ENCODE results near the gene PGAP2. TPM values are rescaled to one million over a fixed set of nuclear protein-coding genes. Genes with fewer than 3 reads are reported as not detected.

The PGAP2 gene
- total RNA-seq, 1 experiment from 2014 or later, result 27.2 TPM

DNA sequence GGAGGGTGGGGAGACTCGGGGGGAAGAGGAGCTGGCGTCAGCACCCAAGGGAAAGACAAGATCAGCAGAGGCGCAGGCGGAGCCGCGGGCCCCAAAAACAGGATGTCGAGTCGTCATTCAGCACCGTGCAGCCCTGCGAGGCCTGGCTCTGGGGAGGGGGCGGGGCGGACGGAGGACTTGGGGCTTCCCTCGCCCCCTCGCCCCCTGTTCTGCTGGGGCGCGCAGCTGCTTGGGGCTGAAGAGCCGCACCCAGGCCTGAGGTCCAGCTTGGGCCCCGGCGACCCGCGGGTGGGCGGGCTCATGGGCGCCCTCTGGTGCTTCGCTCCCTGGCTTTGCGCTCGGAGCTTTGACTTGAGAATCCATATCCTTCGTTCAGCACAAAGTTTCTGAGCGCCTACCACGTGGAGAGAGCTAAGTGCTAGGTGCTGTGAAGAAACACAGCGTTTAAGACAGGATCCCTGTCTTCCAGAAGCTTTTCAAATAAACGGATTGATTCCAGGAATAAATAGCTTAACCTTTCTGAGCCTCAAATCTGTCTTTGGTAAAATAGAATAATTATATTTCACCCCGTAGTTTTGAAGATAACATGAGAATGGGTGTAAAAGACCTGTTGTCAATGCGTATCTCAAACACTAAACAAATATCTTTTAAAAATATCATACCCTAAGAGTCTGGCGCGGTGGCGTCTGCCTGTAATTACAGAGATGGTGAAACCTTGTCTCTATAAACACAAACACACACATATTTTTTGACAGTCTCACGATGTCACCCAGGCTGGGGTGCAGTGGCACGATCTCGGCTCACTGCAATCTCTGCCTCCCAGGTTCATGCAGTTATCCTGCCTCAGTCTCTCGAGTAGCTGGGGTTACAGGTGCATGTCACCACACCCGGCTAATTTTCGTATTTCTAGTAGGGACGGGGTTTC lies 33.3 kb downstream of the PGAP2 start:
- H3K4me3 Mint-ChIP-seq (ENCODE audit: unreplicated experiment), result peak overlapping the region; percentile 80
- H3K4me1 Mint-ChIP-seq (ENCODE audit: insufficient read depth, unreplicated experiment), result peaks cover 22% of the 10 kb centered on the region
- H3K9me3 Mint-ChIP-seq (ENCODE audit: unreplicated experiment), result no peaks in the 10 kb centered on the region
- H3K36me3 Mint-ChIP-seq (ENCODE audit: insufficient read depth, unreplicated experiment), result no peaks in the 10 kb centered on the region
- TSS peak; percentile 86 for BruUV-seq (replicated peaks)
- POLR2A ChIA-PET, result interaction anchor here (0.6 to 2.9 kb wide), 13 partner anchors 10 to 252 kb away, joined by 3 to 45 read pairs (median 5); partner anchors contain the start of genes NUP98, PGAP2 and STIM1
- peak overlapping the region; percentile 62 for H3K27ac Mint-ChIP-seq (ENCODE audit: low read depth, unreplicated experiment)
- TF ChIP-seq CTCF (IDR thresholded peaks at IDR 0.05; ENCODE audit: unreplicated experiment), result peak; percentile 71
- CTCF ChIA-PET, result interaction anchor here (0.6 to 20.5 kb wide), 32 partner anchors 9 to 263 kb away, joined by 3 to 1105 read pairs (median 4); partner anchors contain the start of genes PGAP2 and STIM1
- H3K27me3 Mint-ChIP-seq (ENCODE audit: insufficient read depth, unreplicated experiment), result no peaks in the 10 kb centered on the region
- DNase-seq (ENCODE audit: unreplicated experiment), result peak; percentile 88
- intact Hi-C loops (cut with micrococcal nuclease), result loop anchor here (1.0 kb wide), 1 partner anchor 44 kb away; the partner anchor contains the start of gene NUP98

- H3K4me3 Mint-ChIP-seq (ENCODE audit: unreplicated experiment), result no peak overlapping the region
- DNase-seq (ENCODE audit: unreplicated experiment), result no peak
- no peak for TF ChIP-seq CTCF (IDR thresholded peaks at IDR 0.05; ENCODE audit: unreplicated experiment)
- ChIA-PET CTCF (interaction anchor here (0.6 to 20.5 kb wide), 4 partner anchors 9 to 226 kb away, joined by 3 to 1105 read pairs (median 12); partner anchors contain the start of gene STIM1), POLR2A (interaction anchor here (0.9 to 1.0 kb wide), 2 partner anchors 11 to 12 kb away, joined by 3 to 4 read pairs; partner anchors contain the start of gene STIM1)
- no peaks in the 10 kb centered on the region for H3K36me3 Mint-ChIP-seq (ENCODE audit: insufficient read depth, unreplicated experiment)
- H3K4me1 Mint-ChIP-seq (ENCODE audit: insufficient read depth, unreplicated experiment), result peaks cover 16% of the 10 kb centered on the region
- intact Hi-C loops (cut with micrococcal nuclease), result no loop called here
- H3K9me3 Mint-ChIP-seq (ENCODE audit: unreplicated experiment), result no peaks in the 10 kb centered on the region
- peaks cover 3% of the 10 kb centered on the region for H3K27me3 Mint-ChIP-seq (ENCODE audit: insufficient read depth, unreplicated experiment)
- no TSS peak for BruUV-seq (replicated peaks)
- H3K27ac Mint-ChIP-seq (ENCODE audit: low read depth, unreplicated experiment), result no peak overlapping the region
These were observed 35.0 kb downstream of the PGAP2 start for GRCh38 chr11:3843326-3843725.

DNA sequence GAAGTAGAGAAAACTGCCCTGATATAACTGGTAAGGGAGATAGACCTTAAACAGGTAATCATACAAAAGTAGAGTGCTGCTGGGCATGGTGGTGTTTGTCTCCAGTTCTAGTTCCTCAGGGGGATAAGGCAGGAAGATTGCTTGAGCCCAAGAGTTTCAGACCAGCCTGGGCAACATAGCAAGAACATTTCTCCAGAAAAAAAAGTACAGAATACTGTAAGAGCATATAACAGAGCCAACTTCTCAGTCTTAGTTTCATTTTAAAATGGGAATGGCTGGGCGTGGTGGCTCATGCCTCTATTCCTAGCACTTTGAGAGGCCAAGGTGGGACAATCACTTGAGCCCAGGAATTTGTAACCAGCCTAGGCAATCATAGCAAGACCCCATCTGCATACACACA lies 36.9 kb downstream of the PGAP2 start:
- no peaks in the 10 kb centered on the region for H3K9me3 Mint-ChIP-seq (ENCODE audit: unreplicated experiment)
- H3K4me1 Mint-ChIP-seq (ENCODE audit: insufficient read depth, unreplicated experiment), result no peaks in the 10 kb centered on the region
- TF ChIP-seq CTCF (IDR thresholded peaks at IDR 0.05; ENCODE audit: unreplicated experiment), result no peak
- BruUV-seq (replicated peaks), result no TSS peak
- intact Hi-C loops (cut with micrococcal nuclease), result no loop called here
- CTCF ChIA-PET, result interaction anchor here (0.6 to 20.5 kb wide), 5 partner anchors 9 to 249 kb away, joined by 3 to 1105 read pairs (median 10); partner anchors contain the start of genes RRM1 and STIM1
- H3K36me3 Mint-ChIP-seq (ENCODE audit: insufficient read depth, unreplicated experiment), result no peaks in the 10 kb centered on the region
- DNase-seq (ENCODE audit: unreplicated experiment), result no peak
- no peak overlapping the region for H3K4me3 Mint-ChIP-seq (ENCODE audit: unreplicated experiment)
- POLR2A ChIA-PET, result interaction anchor here (0.6 to 1.2 kb wide), 2 partner anchors 224 to 228 kb away, joined by 3 to 4 read pairs; no protein-coding TSS in a partner anchor
- no peak overlapping the region for H3K27ac Mint-ChIP-seq (ENCODE audit: low read depth, unreplicated experiment)
- peaks cover 10% of the 10 kb centered on the region for H3K27me3 Mint-ChIP-seq (ENCODE audit: insufficient read depth, unreplicated experiment)

DNA sequence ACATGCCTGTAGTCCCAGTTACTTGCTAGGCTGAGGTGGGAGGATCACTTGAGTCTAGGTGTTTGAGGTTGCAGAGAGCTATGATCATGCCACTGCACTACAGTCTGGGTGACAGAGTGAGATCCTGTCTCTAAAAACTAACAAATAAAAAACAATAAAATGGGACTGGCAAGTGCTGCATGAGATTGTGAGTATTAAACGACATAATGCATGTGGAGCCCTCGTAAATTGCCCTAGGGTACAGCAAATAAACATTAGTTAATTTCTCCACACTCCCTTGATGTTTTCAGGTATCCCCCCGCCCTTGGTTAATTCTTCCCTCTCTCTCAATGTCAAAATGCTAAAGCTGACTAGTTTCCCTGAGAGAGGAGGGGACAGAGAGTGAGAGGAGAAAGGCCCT lies 37.3 kb downstream of the PGAP2 start:
- Mint-ChIP-seq H3K4me3 (ENCODE audit: unreplicated experiment) (no peak overlapping the region), H3K27ac (ENCODE audit: low read depth, unreplicated experiment) (no peak overlapping the region), H3K4me1 (ENCODE audit: insufficient read depth, unreplicated experiment) (no peaks in the 10 kb centered on the region), H3K36me3 (ENCODE audit: insufficient read depth, unreplicated experiment) (no peaks in the 10 kb centered on the region), H3K27me3 (ENCODE audit: insufficient read depth, unreplicated experiment) (peaks cover 10% of the 10 kb centered on the region), H3K9me3 (ENCODE audit: unreplicated experiment) (no peaks in the 10 kb centered on the region)
- ChIA-PET CTCF (interaction anchor here (0.6 to 20.5 kb wide), 4 partner anchors 9 to 249 kb away, joined by 3 to 1105 read pairs (median 6); partner anchors contain the start of genes RRM1 and STIM1), POLR2A (interaction anchor here (0.6 to 1.2 kb wide), 2 partner anchors 223 to 228 kb away, joined by 3 to 4 read pairs; no protein-coding TSS in a partner anchor)
- DNase-seq (ENCODE audit: unreplicated experiment), result no peak
- TF ChIP-seq CTCF (IDR thresholded peaks at IDR 0.05; ENCODE audit: unreplicated experiment), result no peak
- no TSS peak for BruUV-seq (replicated peaks)
- intact Hi-C loops (cut with micrococcal nuclease), result no loop called here
